Caco-2 (cell line): ENCODE results near the gene MBNL2. TPM values are rescaled to one million over a fixed set of nuclear protein-coding genes. Genes with fewer than 3 reads are reported as not detected.

Source experiments
- BruUV-seq: library from RNA; stranded (reverse); fragments of 400-500 nt; replicated peaks from 2 replicates; lab custom pipeline; 2021; lab: Mats Ljungman, UMichigan
- CTCF ChIA-PET: fragments of 300-600 bp; sonication (Branson Sonifier 250); formaldehyde crosslinking; loops from one replicate; lab custom pipeline; 2022; ENCODE audit warnings: antibody characterized with exemption; lab: Charles Lee
- POLR2A ChIA-PET: fragments of 300-600 bp; sonication (Branson Sonifier 250); formaldehyde crosslinking; loops from one replicate; lab custom pipeline; 2022; ENCODE audit warnings: antibody characterized with exemption; lab: Charles Lee
- DNase-seq, 2 experiments: peaks; one replicate each; pipeline versions ENCODE4 v3.0.0 to v3.0.0-alpha.2; 2020 to 2022
- H3K27me3 ChIP-seq: replicated peaks from 2 replicates; pipeline ENCODE4 v1.6.0; 2011; ENCODE audit warnings: low read length; ENCODE audit not compliant: control insufficient read depth, insufficient read depth
- H3K36me3 ChIP-seq: 2 replicates; pipeline ENCODE4 v1.5.1; 2011; ENCODE audit warnings: low read length; ENCODE audit not compliant: control insufficient read depth, insufficient read depth
- H3K4me1 ChIP-seq: fragments of 250-450 bp; sonication (Bioruptor Pico); 2 replicates; pipeline ENCODE4 v1.5.1; 2020; ENCODE audit warnings: mild to moderate bottlenecking
- H3K4me3 ChIP-seq: 2 replicates; pipeline ENCODE4 v1.5.1; 2011; ENCODE audit warnings: low read depth, mild to moderate bottlenecking, control low read depth, low read length
- H3K9me3 ChIP-seq: fragments of 250-450 bp; sonication (Bioruptor Pico); 2 replicates; pipeline ENCODE4 v1.5.1; 2020; ENCODE audit warnings: mild to moderate bottlenecking, moderate library complexity
- H3K27ac Mint-ChIP-seq: one replicate; pipeline ENCODE4 v1.8.0; 2022; ENCODE audit warnings: mixed read lengths; ENCODE audit not compliant: unreplicated experiment
- H3K27me3 Mint-ChIP-seq: one replicate; pipeline ENCODE4 v1.8.0; 2022; ENCODE audit warnings: mixed read lengths; ENCODE audit not compliant: insufficient read depth, unreplicated experiment
- H3K36me3 Mint-ChIP-seq: one replicate; pipeline ENCODE4 v1.8.0; 2022; ENCODE audit warnings: mild to moderate bottlenecking, mixed read lengths; ENCODE audit not compliant: insufficient read depth, unreplicated experiment
- H3K4me1 Mint-ChIP-seq: one replicate; pipeline ENCODE4 v1.8.0; 2022; ENCODE audit warnings: low read depth, mixed read lengths; ENCODE audit not compliant: unreplicated experiment
- H3K4me3 Mint-ChIP-seq: one replicate; pipeline ENCODE4 v1.8.0; 2022; ENCODE audit warnings: mild to moderate bottlenecking, moderate library complexity, mixed read lengths; ENCODE audit not compliant: unreplicated experiment
- H3K9me3 Mint-ChIP-seq: one replicate; pipeline ENCODE4 v1.8.0; 2022; ENCODE audit warnings: mixed read lengths; ENCODE audit not compliant: unreplicated experiment
- intact Hi-C: fragments of 100-400 bp; cut with micrococcal nuclease; formaldehyde crosslinking; loops from one replicate; pipeline ENCODE4 v1.10.0; 2022; ENCODE audit not compliant: unreplicated experiment
- total RNA-seq: library from RNA; stranded (reverse); gene quantifications from 2 replicates; pipeline ENCODE4 v1.2.3, GENCODE V29; 2022
- TF ChIP-seq, protein P1 (sequence below), 2 experiments: fragments of 200-600 bp in 1 of 2; IDR thresholded peaks; 1 replicate in 1 of 2; 2 replicates in 1 of 2; pipeline versions ENCODE4 v1.5.1 to v1.8.0; 2011 to 2022; ENCODE audit warnings: antibody characterized with exemption in 1 of 2, control low read depth in 1 of 2, inconsistent platforms in 1 of 2, low read depth in 1 of 2, low read length in 1 of 2, mild to moderate bottlenecking in 1 of 2, moderate library complexity in 1 of 2; ENCODE audit not compliant: insufficient read depth in 1 of 2, severe bottlenecking in 1 of 2, unreplicated experiment in 1 of 2

The MBNL2 gene
- total RNA-seq, 1 experiment from 2014 or later: 41.6 TPM

DNA sequence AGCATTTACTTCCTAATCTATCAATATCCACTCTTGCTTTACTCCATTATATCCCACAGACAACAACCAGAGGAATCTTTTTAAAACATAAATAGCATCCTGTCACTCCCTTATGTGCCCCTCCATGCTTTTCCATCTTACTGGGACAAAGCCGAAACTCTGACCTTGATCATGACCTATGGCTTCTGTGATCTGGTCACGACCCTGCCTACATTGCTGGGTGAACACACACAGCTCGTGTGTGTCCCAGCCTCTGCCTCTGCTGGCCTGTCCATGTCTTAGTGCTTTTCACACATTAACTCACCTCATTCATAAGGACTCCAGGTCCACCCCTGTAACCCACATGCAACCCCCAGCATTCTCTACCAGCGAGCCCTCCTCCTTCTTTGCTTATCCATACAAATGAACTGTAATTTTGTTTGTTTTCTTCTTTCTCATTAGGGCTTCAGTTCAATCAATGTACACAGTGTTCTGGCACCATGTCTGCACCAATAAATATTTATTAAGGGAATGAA lies 115.9 kb downstream of the MBNL2 start:
- peaks cover 9% of the 10 kb centered on the region for H3K4me1 Mint-ChIP-seq
- BruUV-seq: no TSS peak
- H3K27me3 Mint-ChIP-seq: no peaks in the 10 kb centered on the region
- peaks cover 8% of the 10 kb centered on the region for H3K36me3 Mint-ChIP-seq
- ChIA-PET CTCF (no interaction called here), POLR2A (no interaction called here)
- intact Hi-C loops: no loop called here
- Histone ChIP-seq H3K4me1 (no peaks in the 10 kb centered on the region), H3K4me3 (no peak overlapping the region), H3K36me3 (no peaks in the 10 kb centered on the region), H3K27me3 (no peaks in the 10 kb centered on the region), H3K9me3 (no peaks in the 10 kb centered on the region)
- TF ChIP-seq, protein P1, sequence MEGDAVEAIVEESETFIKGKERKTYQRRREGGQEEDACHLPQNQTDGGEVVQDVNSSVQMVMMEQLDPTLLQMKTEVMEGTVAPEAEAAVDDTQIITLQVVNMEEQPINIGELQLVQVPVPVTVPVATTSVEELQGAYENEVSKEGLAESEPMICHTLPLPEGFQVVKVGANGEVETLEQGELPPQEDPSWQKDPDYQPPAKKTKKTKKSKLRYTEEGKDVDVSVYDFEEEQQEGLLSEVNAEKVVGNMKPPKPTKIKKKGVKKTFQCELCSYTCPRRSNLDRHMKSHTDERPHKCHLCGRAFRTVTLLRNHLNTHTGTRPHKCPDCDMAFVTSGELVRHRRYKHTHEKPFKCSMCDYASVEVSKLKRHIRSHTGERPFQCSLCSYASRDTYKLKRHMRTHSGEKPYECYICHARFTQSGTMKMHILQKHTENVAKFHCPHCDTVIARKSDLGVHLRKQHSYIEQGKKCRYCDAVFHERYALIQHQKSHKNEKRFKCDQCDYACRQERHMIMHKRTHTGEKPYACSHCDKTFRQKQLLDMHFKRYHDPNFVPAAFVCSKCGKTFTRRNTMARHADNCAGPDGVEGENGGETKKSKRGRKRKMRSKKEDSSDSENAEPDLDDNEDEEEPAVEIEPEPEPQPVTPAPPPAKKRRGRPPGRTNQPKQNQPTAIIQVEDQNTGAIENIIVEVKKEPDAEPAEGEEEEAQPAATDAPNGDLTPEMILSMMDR (IDR thresholded peaks at IDR 0.05; ENCODE audit: insufficient read depth in 1 of 2, low read depth in 1 of 2, low read length in 1 of 2, severe bottlenecking in 1 of 2, unreplicated experiment in 1 of 2): no peak
- no peaks in the 10 kb centered on the region for H3K9me3 Mint-ChIP-seq
- DNase-seq: no peak
- no peak overlapping the region for H3K27ac Mint-ChIP-seq
- no peak overlapping the region for H3K4me3 Mint-ChIP-seq

DNA sequence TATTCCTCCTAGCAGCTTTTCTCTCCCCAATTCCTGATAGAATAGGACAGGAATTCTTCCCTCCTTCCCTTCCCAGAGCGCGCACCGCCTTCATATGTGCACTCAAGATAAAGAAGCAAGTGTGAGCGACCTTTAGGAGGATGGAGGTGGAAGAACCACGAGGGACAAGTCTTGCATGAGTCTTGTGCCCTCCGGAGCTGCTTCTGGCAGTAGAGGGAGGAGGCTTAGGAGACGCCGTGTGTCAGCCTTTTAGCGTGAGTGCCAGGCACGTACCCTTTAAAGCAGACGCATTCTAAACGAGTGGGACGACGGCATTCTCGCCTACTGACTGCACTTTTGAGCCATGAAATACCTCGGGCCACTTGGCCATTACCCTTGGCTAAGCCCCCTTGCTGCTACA lies 116.4 kb downstream of the MBNL2 start:
- TF ChIP-seq, protein P1 (IDR thresholded peaks at IDR 0.05; ENCODE audit: insufficient read depth in 1 of 2, low read depth in 1 of 2, low read length in 1 of 2, severe bottlenecking in 1 of 2, unreplicated experiment in 1 of 2): no peak
- BruUV-seq: no TSS peak
- Mint-ChIP-seq H3K27me3 (no peaks in the 10 kb centered on the region), H3K27ac (no peak overlapping the region), H3K4me3 (no peak overlapping the region), H3K4me1 (peaks cover 3% of the 10 kb centered on the region), H3K36me3 (peaks cover 3% of the 10 kb centered on the region), H3K9me3 (no peaks in the 10 kb centered on the region)
- DNase-seq: no peak
- no peaks in the 10 kb centered on the region for H3K4me1 ChIP-seq
- H3K4me3 ChIP-seq: no peak overlapping the region
- no peaks in the 10 kb centered on the region for H3K27me3 ChIP-seq
- no peaks in the 10 kb centered on the region for H3K9me3 ChIP-seq
- ChIA-PET POLR2A (no interaction called here), CTCF (no interaction called here)
- intact Hi-C loops: no loop called here
- peaks cover 2% of the 10 kb centered on the region; the same call in 1 of the 2 replicates for H3K36me3 ChIP-seq

DNA sequence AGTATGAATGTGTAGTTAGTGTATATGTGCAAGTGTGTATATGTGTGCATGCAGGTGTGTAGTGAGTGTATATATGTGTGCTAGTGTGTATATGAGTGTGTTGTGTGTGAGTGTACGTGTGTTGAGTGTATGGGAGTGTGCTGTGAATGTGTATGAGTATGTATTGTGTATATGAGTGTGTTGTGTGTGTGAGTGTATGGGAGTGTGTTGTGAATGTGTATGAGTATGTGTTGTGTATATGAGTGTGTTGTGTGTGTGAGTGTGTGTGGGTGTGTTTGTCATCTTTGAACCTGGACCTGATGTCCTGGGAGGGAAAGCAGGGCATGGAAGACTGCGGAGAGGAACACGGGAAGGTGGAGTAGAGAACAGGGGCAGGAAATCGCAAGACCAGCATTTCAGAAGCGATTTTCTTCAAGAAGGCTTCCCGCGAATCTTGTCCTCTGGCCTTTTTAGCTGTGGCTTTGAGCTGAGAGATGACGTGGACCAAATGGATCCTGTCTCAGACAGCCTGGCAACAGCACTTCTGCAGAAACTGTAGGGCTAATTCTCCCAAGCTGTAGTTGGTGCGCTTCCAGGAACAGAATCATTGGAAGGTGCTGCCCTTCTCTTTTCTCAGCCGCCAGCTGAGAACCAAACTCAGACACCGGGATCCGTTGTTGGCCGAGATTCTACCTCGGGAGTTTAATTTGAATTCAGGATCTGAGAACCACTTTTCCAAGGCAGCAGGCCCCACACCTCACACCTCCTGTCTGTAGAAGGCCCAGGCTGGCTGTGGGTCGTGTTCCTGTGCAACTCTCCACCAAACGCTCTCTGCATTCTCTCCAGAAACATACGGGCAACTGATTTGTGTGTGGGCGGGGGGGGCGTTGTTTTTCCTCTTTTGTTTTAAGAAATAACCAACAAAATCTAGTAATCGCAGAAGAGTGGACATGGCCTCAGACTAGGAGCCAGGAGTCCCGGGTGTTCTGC lies 117.2 kb downstream of the MBNL2 start:
- TF ChIP-seq, protein P1 (IDR thresholded peaks at IDR 0.05; ENCODE audit: insufficient read depth in 1 of 2, low read depth in 1 of 2, low read length in 1 of 2, severe bottlenecking in 1 of 2, unreplicated experiment in 1 of 2): no peak
- Mint-ChIP-seq H3K9me3 (no peaks in the 10 kb centered on the region), H3K4me3 (no peak overlapping the region), H3K36me3 (peaks cover 2% of the 10 kb centered on the region), H3K27me3 (no peaks in the 10 kb centered on the region), H3K27ac (no peak overlapping the region), H3K4me1 (no peaks in the 10 kb centered on the region)
- H3K9me3 ChIP-seq: no peaks in the 10 kb centered on the region
- no TSS peak for BruUV-seq
- H3K27me3 ChIP-seq: no peaks in the 10 kb centered on the region
- ChIA-PET POLR2A (no interaction called here), CTCF (no interaction called here)
- H3K36me3 ChIP-seq: peaks cover 2% of the 10 kb centered on the region; the same call in 1 of the 2 replicates
- DNase-seq: no peak
- peaks cover 4% of the 10 kb centered on the region; the same call in 1 of the 2 replicates for H3K4me1 ChIP-seq
- intact Hi-C loops: no loop called here
- H3K4me3 ChIP-seq: no peak overlapping the region
